Fibroblast of the conjunctiva (primary cell): ENCODE data around the gene TRIM71.
"Not testable (repeated sequence)": the region's sequence is repeated elsewhere in the genome, so short reads cannot be mapped to it uniquely, and the experiment has no call there.

ENCODE experiments used
- DNase-seq: peaks from one replicate; pipeline ENCODE4 v3.0.0-alpha.2; 2010; ENCODE audit warnings: low read depth

Gene TRIM71

GRCh38 chr3:32890420-32891276 lies 72.9 kb downstream of the TRIM71 start:
- DNase-seq, result no peak

- DNase-seq, result no peak
Observed at GRCh38 chr3:32891365-32891764, 73.6 kb downstream of the TRIM71 start.

- DNase-seq, result no peak
Observed at GRCh38 chr3:32892625-32893598, 75.1 kb downstream of the TRIM71 start.

- DNase-seq, result no peak
Observed at GRCh38 chr3:32894977-32895376, 77.2 kb downstream of the TRIM71 start.

- DNase-seq, result no peak
Observed at GRCh38 chr3:32895701-32896100, 77.9 kb downstream of the TRIM71 start.

- no peak for DNase-seq
Observed at GRCh38 chr3:32896143-32896542, 78.3 kb downstream of the TRIM71 start.

GRCh38 chr3:32897001-32897601 lies 79.3 kb downstream of the TRIM71 start:
- DNase-seq, result no peak

- no peak for DNase-seq
Observed at GRCh38 chr3:32897981-32898623, 80.3 kb downstream of the TRIM71 start.

GRCh38 chr3:32899265-32899664 lies 81.5 kb downstream of the TRIM71 start:
- DNase-seq, result no peak

GRCh38 chr3:32901005-32901932 lies 83.5 kb downstream of the TRIM71 start:
- DNase-seq, result no peak

GRCh38 chr3:32902887-32903371 lies 85.1 kb downstream of the TRIM71 start:
- not testable (repeated sequence) for DNase-seq

GRCh38 chr3:32903953-32904352 lies 86.2 kb downstream of the TRIM71 start:
- DNase-seq, result no peak

GRCh38 chr3:32909999-32910398 lies 92.2 kb downstream of the TRIM71 start:
- DNase-seq, result no peak

- peak; percentile 59 for DNase-seq
Observed at GRCh38 chr3:32910954-32911353, 93.2 kb downstream of the TRIM71 start.

GRCh38 chr3:32912046-32912445 lies 94.2 kb downstream of the TRIM71 start:
- no peak for DNase-seq

- peak; percentile 88 for DNase-seq
Observed at GRCh38 chr3:32913790-32914446, 96.1 kb downstream of the TRIM71 start.

- DNase-seq, result no peak
Observed at GRCh38 chr3:32919920-32920319, 102.1 kb downstream of the TRIM71 start.

- no peak for DNase-seq
Observed at GRCh38 chr3:32922078-32922477, 104.3 kb downstream of the TRIM71 start.

GRCh38 chr3:32930161-32930560 lies 112.4 kb downstream of the TRIM71 start:
- DNase-seq, result no peak

- not testable (repeated sequence) for DNase-seq
Observed at GRCh38 chr3:32931273-32931672, 113.5 kb downstream of the TRIM71 start.
